Smooth muscle cell (in vitro differentiated cells): ENCODE data around the gene KCTD16. TPM values are rescaled to one million over a fixed set of nuclear protein-coding genes. Genes with fewer than 3 reads are reported as not detected.

Source experiments
- DNase-seq: peaks from one replicate; lab custom pipeline; 2025; ENCODE audit not compliant: unreplicated experiment; lab: John Stamatoyannopoulos, UW
- H2AFZ ChIP-seq: fragments of 200-600 bp; sonication (generic); 2 replicates; pipeline ENCODE4 v1.6.0; 2016; ENCODE audit warnings: antibody characterized with exemption, low read depth, mild to moderate bottlenecking
- H3F3A ChIP-seq: fragments of 200-600 bp; sonication (generic); 2 replicates; pipeline ENCODE4 v1.6.0; 2017; ENCODE audit warnings: antibody characterized with exemption, low read depth
- H3K27ac ChIP-seq: fragments of 200-600 bp; sonication (generic); 2 replicates; pipeline ENCODE4 v1.5.1; 2016; ENCODE audit warnings: low read depth, mild to moderate bottlenecking
- H3K27me3 ChIP-seq: fragments of 200-600 bp; sonication (generic); 2 replicates; pipeline ENCODE4 v1.6.1; 2016; ENCODE audit warnings: low read depth, mild to moderate bottlenecking
- H3K36me3 ChIP-seq: fragments of 200-600 bp; sonication (generic); 2 replicates; pipeline ENCODE4 v1.5.1; 2016; ENCODE audit warnings: low read depth
- H3K4me1 ChIP-seq: fragments of 200-600 bp; sonication (generic); 2 replicates; pipeline ENCODE4 v1.5.1; 2016; ENCODE audit warnings: low read depth
- H3K4me2 ChIP-seq: fragments of 200-600 bp; sonication (generic); 2 replicates; pipeline ENCODE4 v1.6.0; 2016; ENCODE audit warnings: mild to moderate bottlenecking
- H3K4me3 ChIP-seq: fragments of 200-600 bp; sonication (generic); 2 replicates; pipeline ENCODE4 v1.5.1; 2016; ENCODE audit warnings: mild to moderate bottlenecking
- H3K79me2 ChIP-seq: fragments of 200-600 bp; sonication (generic); 2 replicates; pipeline ENCODE4 v1.6.0; 2016; ENCODE audit warnings: low read depth, mild to moderate bottlenecking
- H3K9ac ChIP-seq: fragments of 200-600 bp; sonication (generic); 2 replicates; pipeline ENCODE4 v1.6.0; 2016; ENCODE audit warnings: low read depth
- H3K9me3 ChIP-seq: fragments of 200-600 bp; sonication (generic); replicated peaks from 2 replicates; pipeline ENCODE4 v1.5.1; 2016; ENCODE audit warnings: low read depth
- H4K20me1 ChIP-seq: fragments of 200-600 bp; sonication (generic); 2 replicates; pipeline ENCODE4 v1.6.0; 2016; ENCODE audit warnings: low read depth
- CTCF ChIP-seq: fragments of 200-600 bp; sonication (generic); IDR thresholded peaks from 2 replicates; pipeline ENCODE4 v1.5.1; 2017; ENCODE audit warnings: borderline replicate concordance, mild to moderate bottlenecking, antibody characterized with exemption; ENCODE audit not compliant: insufficient read depth, poor library complexity, severe bottlenecking
- WGBS: methylation state at CpG from one replicate; pipeline ENCODE4 v1.1.7; 2016; ENCODE audit warnings: low lambda C conversion rate; 5-methylcytosine and 5-hydroxymethylcytosine counted together
- polyA plus RNA-seq: library from polyadenylated mRNA; unstranded; fragments of >200 nt; fragmentation: Nextera tagmentation; extraction: Ambion mirVana; gene quantifications from 2 replicates; pipeline ENCODE4 v1.2.1, GENCODE V29; 2016
- total RNA-seq: library from RNA; depleted of rRNA; stranded (reverse); fragments of >200 nt; gene quantifications from 2 replicates; pipeline ENCODE4 v1.2.3, GENCODE V29; 2014

The KCTD16 gene
- total and polyA plus RNA-seq, 2 experiments from 2014 or later, result 1.6 to 11.1 TPM

GRCh38 chr5:144237851-144238250, 67.2 kb downstream of the KCTD16 start:
- H3K36me3 ChIP-seq, result no peaks in the 10 kb centered on the region
- no peak for TF ChIP-seq CTCF
- no peak overlapping the region for H3K27ac ChIP-seq
- no peaks in the 10 kb centered on the region for H3K27me3 ChIP-seq
- no peaks in the 10 kb centered on the region for H3K4me1 ChIP-seq
- H3K9me3 ChIP-seq, result no peaks in the 10 kb centered on the region
- H4K20me1 ChIP-seq, result peaks cover 91% of the 10 kb centered on the region
- H3K79me2 ChIP-seq, result peaks cover 16% of the 10 kb centered on the region
- no peaks in the 10 kb centered on the region for H3F3A ChIP-seq
- 95% methylated on average over 2 of the region's 2 CpGs for WGBS
- no peak overlapping the region for H2AFZ ChIP-seq
- H3K4me2 ChIP-seq, result no peak overlapping the region
- DNase-seq, result no peak
- no peak overlapping the region for H3K4me3 ChIP-seq
- no peak overlapping the region for H3K9ac ChIP-seq

DNA sequence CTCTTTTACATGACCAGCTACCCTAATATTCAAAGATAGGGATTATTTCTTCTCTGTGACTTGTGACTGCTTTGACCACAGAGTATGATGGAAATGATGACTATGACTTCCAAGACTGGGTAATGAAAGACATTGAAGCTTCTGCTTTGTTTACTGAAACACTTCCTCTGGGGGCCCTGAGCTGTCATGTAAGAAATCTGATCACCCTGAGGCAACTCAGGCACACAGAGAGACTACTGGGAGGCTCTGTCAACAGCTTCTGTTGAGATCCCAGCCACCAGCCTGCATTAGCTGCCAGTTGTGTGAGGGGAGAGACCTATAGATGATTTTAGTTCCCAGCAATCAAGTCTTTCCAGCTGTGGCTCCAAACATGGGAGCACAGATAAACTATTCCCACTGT, 76.5 kb downstream of the KCTD16 start:
- Histone ChIP-seq H3K4me3 (no peak overlapping the region), H3K9me3 (no peaks in the 10 kb centered on the region), H3K79me2 (no peaks in the 10 kb centered on the region), H2AFZ (no peak overlapping the region), H4K20me1 (peaks cover 60% of the 10 kb centered on the region), H3K9ac (no peak overlapping the region), H3K36me3 (no peaks in the 10 kb centered on the region), H3K4me1 (no peaks in the 10 kb centered on the region), H3K27ac (peak overlapping the region; percentile 56), H3F3A (no peaks in the 10 kb centered on the region), H3K4me2 (peak overlapping the region; percentile 30), H3K27me3 (no peaks in the 10 kb centered on the region)
- no peak for TF ChIP-seq CTCF
- no peak for DNase-seq

GRCh38 chr5:144248015-144248414, 77.3 kb downstream of the KCTD16 start:
- DNase-seq, result no peak
- Histone ChIP-seq H4K20me1 (peaks cover 61% of the 10 kb centered on the region), H3K36me3 (no peaks in the 10 kb centered on the region), H3K4me1 (no peaks in the 10 kb centered on the region), H3K27me3 (no peaks in the 10 kb centered on the region), H3K27ac (peak overlapping the region; percentile 56), H2AFZ (no peak overlapping the region), H3K79me2 (no peaks in the 10 kb centered on the region), H3F3A (no peaks in the 10 kb centered on the region), H3K9me3 (no peaks in the 10 kb centered on the region), H3K9ac (no peak overlapping the region), H3K4me2 (peak overlapping the region; percentile 21), H3K4me3 (no peak overlapping the region)
- no peak for TF ChIP-seq CTCF
- 80% methylated on average over 2 of the region's 2 CpGs for WGBS

GRCh38 chr5:144249755-144250464, 79.2 kb downstream of the KCTD16 start:
- no peak for DNase-seq
- Histone ChIP-seq H3K36me3 (no peaks in the 10 kb centered on the region), H3K4me1 (no peaks in the 10 kb centered on the region), H3K9ac (no peak overlapping the region), H3K27ac (no peak overlapping the region), H3K4me2 (no peak overlapping the region), H4K20me1 (peaks cover 72% of the 10 kb centered on the region), H3K9me3 (no peaks in the 10 kb centered on the region), H3K4me3 (no peak overlapping the region), H3F3A (no peaks in the 10 kb centered on the region), H2AFZ (no peak overlapping the region), H3K27me3 (no peaks in the 10 kb centered on the region), H3K79me2 (no peaks in the 10 kb centered on the region)
- TF ChIP-seq CTCF, result no peak
- 54% methylated on average over 2 of the region's 2 CpGs for WGBS
